AG10803 (cell line): ENCODE results near the gene HTT.

Source experiments
- DNase-seq: peaks from one replicate; pipeline ENCODE4 v3.0.0; 2010; ENCODE audit warnings: low read depth
- H3K4me3 ChIP-seq: 2 replicates; pipeline ENCODE4 v1.5.1; 2011; ENCODE audit warnings: mild to moderate bottlenecking, low read length, control low read depth
- CTCF ChIP-seq: conservative IDR thresholded peaks from 2 replicates; pipeline ENCODE4 v1.5.1; 2011; ENCODE audit warnings: mild to moderate bottlenecking, low read length, control low read depth, inconsistent platforms

Gene HTT

GRCh38 chr4:3213661-3214250 lies 139.3 kb downstream of the HTT start:
- DNase-seq = no peak
- no peak for TF ChIP-seq CTCF
- no peak overlapping the region for H3K4me3 ChIP-seq

- H3K4me3 ChIP-seq = no peak overlapping the region
- TF ChIP-seq CTCF = no peak
- DNase-seq = no peak
These were observed 140.8 kb downstream of the HTT start for GRCh38 chr4:3215256-3215655.

- no peak for DNase-seq
- TF ChIP-seq CTCF = no peak
- H3K4me3 ChIP-seq = no peak overlapping the region
These were observed 141.3 kb downstream of the HTT start for GRCh38 chr4:3215733-3216132.

GRCh38 chr4:3217266-3217665 lies 142.8 kb downstream of the HTT start:
- H3K4me3 ChIP-seq = no peak overlapping the region
- DNase-seq = no peak
- no peak for TF ChIP-seq CTCF

GRCh38 chr4:3217771-3218170 lies 143.3 kb downstream of the HTT start:
- TF ChIP-seq CTCF = no peak
- no peak for DNase-seq
- no peak overlapping the region for H3K4me3 ChIP-seq

- DNase-seq = no peak
- no peak for TF ChIP-seq CTCF
- no peak overlapping the region for H3K4me3 ChIP-seq
These were observed 144.6 kb downstream of the HTT start for GRCh38 chr4:3218824-3219760.
